ENCODE data around the gene POLA1. TPM values are rescaled to one million over a fixed set of nuclear protein-coding genes. Genes with fewer than 3 reads are reported as not detected.
A peak's percentile ranks its signal among the peaks of the same experiment; 100 is the strongest.

Gene POLA1
- total RNA-seq, 6 experiments from 2014 or later: 2.0 to 4.5 (median 2.8) TPM

- H3K27me3 ChIP-seq: no peaks in the 10 kb centered on the region
- no peaks in the 10 kb centered on the region for H3K9me3 ChIP-seq
- H3K36me3 ChIP-seq: no peaks in the 10 kb centered on the region
- ATAC-seq: no peak
- WGBS (ENCODE audit: insufficient coverage, low coverage, low lambda C conversion rate, missing lambda C conversion rate): 49% methylated on average over 4 of the region's 4 CpGs
- no peak overlapping the region for H3K27ac ChIP-seq
- TF ChIP-seq POLR2A (IDR thresholded peaks at IDR 0.05) (no peak), CTCF (IDR thresholded peaks at IDR 0.05) (no peak)
- H3K4me3 ChIP-seq: no peak overlapping the region
- no peaks in the 10 kb centered on the region for H3K4me1 ChIP-seq
- no peak for DNase-seq
- intact Hi-C loops (cut with DNase I): no loop called here
Measured at GRCh38 chrX:24877854-24878650, 184.3 kb downstream of the POLA1 start.

GRCh38 chrX:24879679-24880078, 186.0 kb downstream of the POLA1 start:
- H3K27ac ChIP-seq: no peak overlapping the region
- H3K9me3 ChIP-seq: no peaks in the 10 kb centered on the region
- H3K27me3 ChIP-seq: no peaks in the 10 kb centered on the region
- WGBS (ENCODE audit: insufficient coverage, low coverage, low lambda C conversion rate, missing lambda C conversion rate): 64% methylated on average over 2 of the region's 2 CpGs
- DNase-seq (no peak), ATAC-seq (no peak)
- no peak overlapping the region for H3K4me3 ChIP-seq
- no peaks in the 10 kb centered on the region for H3K36me3 ChIP-seq
- intact Hi-C loops (cut with DNase I): no loop called here
- H3K4me1 ChIP-seq: no peaks in the 10 kb centered on the region
- no peak for TF ChIP-seq POLR2A (IDR thresholded peaks at IDR 0.05)
- TF ChIP-seq CTCF (IDR thresholded peaks at IDR 0.05): no peak

- Histone ChIP-seq H3K27me3 (no peaks in the 10 kb centered on the region), H3K4me3 (no peak overlapping the region), H3K36me3 (no peaks in the 10 kb centered on the region), H3K27ac (no peak overlapping the region), H3K9me3 (no peaks in the 10 kb centered on the region), H3K4me1 (no peaks in the 10 kb centered on the region)
- ATAC-seq: no peak
- TF ChIP-seq POLR2A (IDR thresholded peaks at IDR 0.05) (no peak), CTCF (IDR thresholded peaks at IDR 0.05) (no peak)
- WGBS (ENCODE audit: insufficient coverage, low coverage, low lambda C conversion rate, missing lambda C conversion rate): 61% methylated on average over 4 of the region's 4 CpGs
- intact Hi-C loops (cut with DNase I): no loop called here
- DNase-seq: no peak
Measured at GRCh38 chrX:24886916-24887315, 193.2 kb downstream of the POLA1 start.

- WGBS (ENCODE audit: insufficient coverage, low coverage, low lambda C conversion rate, missing lambda C conversion rate): 43% methylated on average over 2 of the region's 2 CpGs
- TF ChIP-seq CTCF (IDR thresholded peaks at IDR 0.05): no peak
- no peak for TF ChIP-seq POLR2A (IDR thresholded peaks at IDR 0.05)
- no peaks in the 10 kb centered on the region for H3K36me3 ChIP-seq
- H3K27ac ChIP-seq: no peak overlapping the region
- H3K9me3 ChIP-seq: no peaks in the 10 kb centered on the region
- DNase-seq (no peak), ATAC-seq (peak in 1 of 4 donors; percentile 54)
- no peaks in the 10 kb centered on the region for H3K4me1 ChIP-seq
- H3K27me3 ChIP-seq: no peaks in the 10 kb centered on the region
- intact Hi-C loops (cut with DNase I): no loop called here
- no peak overlapping the region for H3K4me3 ChIP-seq
Measured at GRCh38 chrX:24890677-24891076, 197.0 kb downstream of the POLA1 start.
